Neural cell (in vitro differentiated cells): ENCODE data around the gene SDC3. TPM values are rescaled to one million over a fixed set of nuclear protein-coding genes. Genes with fewer than 3 reads are reported as not detected.

Source experiments
- H2AFZ ChIP-seq: fragments of 200-600, 300-800 bp; sonication (generic), shearing (Covaris generic); 2 replicates; pipeline ENCODE4 v1.6.0; 2014; ENCODE audit warnings: low read depth, mild to moderate bottlenecking, antibody characterized with exemption, low read length, moderate library complexity
- H3F3A ChIP-seq: fragments of 200-600 bp; shearing (Covaris generic); 2 replicates; pipeline ENCODE4 v1.6.1; 2016; ENCODE audit warnings: mild to moderate bottlenecking, moderate library complexity, mixed read lengths, antibody characterized with exemption, low read length; ENCODE audit not compliant: insufficient read depth, poor library complexity, severe bottlenecking
- H3K27ac ChIP-seq: fragments of 200-600, 300-800 bp; sonication (generic), shearing (Covaris generic); 2 replicates; pipeline ENCODE4 v1.5.1; 2014; ENCODE audit warnings: mild to moderate bottlenecking, low read length, moderate library complexity
- H3K27me3 ChIP-seq: fragments of 300-800, 200-600 bp; sonication (generic), shearing (Covaris generic); 2 replicates; pipeline ENCODE4 v1.6.0; 2014; ENCODE audit warnings: mild to moderate bottlenecking, low read depth, low read length, moderate library complexity; ENCODE audit not compliant: insufficient read depth
- H3K36me3 ChIP-seq: fragments of 300-800, 200-600 bp; sonication (generic), shearing (Covaris generic); 2 replicates; pipeline ENCODE4 v1.5.1; 2014; ENCODE audit warnings: mild to moderate bottlenecking, antibody characterized with exemption, low read length, moderate library complexity; ENCODE audit not compliant: insufficient read depth
- H3K4me2 ChIP-seq: fragments of 300-800, 200-600 bp; sonication (generic), shearing (Covaris generic); 2 replicates; pipeline ENCODE4 v1.6.0; 2014; ENCODE audit warnings: mild to moderate bottlenecking, low read length
- H3K4me3 ChIP-seq: fragments of 300-800, 200-600 bp; sonication (generic), shearing (Covaris generic); 2 replicates; pipeline ENCODE4 v1.5.1; 2014; ENCODE audit warnings: mild to moderate bottlenecking, low read length, moderate library complexity
- H3K79me2 ChIP-seq: fragments of 200-600 bp; shearing (Covaris generic); replicated peaks from 2 replicates; pipeline ENCODE4 v1.6.0; 2014; ENCODE audit warnings: mild to moderate bottlenecking, low read length, moderate library complexity; ENCODE audit not compliant: insufficient read depth
- H3K9ac ChIP-seq: fragments of 300-800, 200-600 bp; sonication (generic), shearing (Covaris generic); 2 replicates; pipeline ENCODE4 v1.6.1; 2016; ENCODE audit warnings: mild to moderate bottlenecking, low read length, mixed read lengths
- H3K9me2 ChIP-seq: fragments of 200-600 bp; shearing (Covaris generic); 2 replicates; pipeline ENCODE4 v1.6.1; 2016; ENCODE audit warnings: mild to moderate bottlenecking, low read length, mixed read lengths; ENCODE audit not compliant: insufficient read depth
- H3K9me3 ChIP-seq: fragments of 200-600, 300-800 bp; sonication (generic), shearing (Covaris generic); 2 replicates; pipeline ENCODE4 v1.6.1; 2016; ENCODE audit warnings: mild to moderate bottlenecking, mixed run types, low read length, moderate library complexity, mixed read lengths
- H4K20me1 ChIP-seq: fragments of 200-600 bp; shearing (Covaris generic); 2 replicates; pipeline ENCODE4 v1.6.1; 2016; ENCODE audit warnings: mild to moderate bottlenecking, mixed run types; ENCODE audit not compliant: insufficient read depth
- CTCF ChIP-seq: fragments of 450-650 bp; IDR thresholded peaks from 2 replicates; pipeline ENCODE4 v1.5.1; 2014; ENCODE audit warnings: antibody characterized with exemption, mild to moderate bottlenecking, moderate library complexity; ENCODE audit not compliant: poor library complexity, severe bottlenecking
- EP300 ChIP-seq: fragments of 450-650 bp; conservative IDR thresholded peaks from 2 replicates; pipeline ENCODE4 v1.6.1; 2014; ENCODE audit warnings: antibody characterized with exemption, mild to moderate bottlenecking, moderate library complexity; ENCODE audit not compliant: poor library complexity, severe bottlenecking
- EZH2 ChIP-seq: fragments of 200-600, 300-800 bp; shearing (Covaris generic), sonication (generic); IDR thresholded peaks from 2 replicates; pipeline ENCODE4 v1.6.1; 2014; ENCODE audit warnings: antibody characterized with exemption, low read length, borderline replicate concordance, mild to moderate bottlenecking; ENCODE audit not compliant: insufficient read depth, poor library complexity, severe bottlenecking
- MXI1 ChIP-seq: fragments of 450-650 bp; conservative IDR thresholded peaks from 2 replicates; pipeline ENCODE4 v1.6.1; 2014; ENCODE audit warnings: antibody characterized with exemption, mild to moderate bottlenecking; ENCODE audit not compliant: poor library complexity, severe bottlenecking
- POLR2AphosphoS5 ChIP-seq: IDR thresholded peaks from 2 replicates; pipeline ENCODE4 v1.6.1; 2012
- RAD21 ChIP-seq: fragments of 450-650 bp; conservative IDR thresholded peaks from 2 replicates; pipeline ENCODE4 v1.6.1; 2014; ENCODE audit warnings: antibody characterized with exemption, mild to moderate bottlenecking, moderate library complexity
- REST ChIP-seq: IDR thresholded peaks from 2 replicates; pipeline ENCODE4 v1.6.1; 2012; ENCODE audit warnings: borderline replicate concordance
- SMC3 ChIP-seq: fragments of 450-650 bp; conservative IDR thresholded peaks from 2 replicates; pipeline ENCODE4 v1.6.1; 2014; ENCODE audit warnings: antibody characterized with exemption, mild to moderate bottlenecking, moderate library complexity; ENCODE audit not compliant: poor library complexity
- TAF1 ChIP-seq: IDR thresholded peaks from 2 replicates; pipeline ENCODE4 v1.6.1; 2012; ENCODE audit warnings: low read depth
- polyA plus RNA-seq: library from polyadenylated mRNA; depleted of rRNA; stranded (reverse); fragments of >200 nt; gene quantifications from 2 replicates; pipeline ENCODE4 v1.2.3, GENCODE V29; 2014

SDC3 gene
- polyA plus RNA-seq, 1 donor from 2014 or later, result 55.2 TPM

GRCh38 chr1:30905916-30906620, 2.5 kb downstream of the SDC3 start:
- H4K20me1 ChIP-seq, result peaks cover 26% of the 10 kb centered on the region
- no peaks in the 10 kb centered on the region for H3K9me3 ChIP-seq
- H3K4me3 ChIP-seq, result peak overlapping the region; percentile 98
- H3K9me2 ChIP-seq, result no peaks in the 10 kb centered on the region
- peaks cover 4% of the 10 kb centered on the region for H3F3A ChIP-seq
- H3K27ac ChIP-seq, result no peak overlapping the region
- no peak overlapping the region for H2AFZ ChIP-seq
- no peaks in the 10 kb centered on the region for H3K36me3 ChIP-seq
- peaks cover 75% of the 10 kb centered on the region for H3K79me2 ChIP-seq
- no peaks in the 10 kb centered on the region for H3K27me3 ChIP-seq
- peak overlapping the region; percentile 92 for H3K4me2 ChIP-seq
- TF ChIP-seq CTCF, result no peak
- TF ChIP-seq POLR2AphosphoS5, result no peak
- no peak for TF ChIP-seq EZH2
- no peak for TF ChIP-seq SMC3
- TF ChIP-seq TAF1, result no peak
- TF ChIP-seq EP300, result no peak
- TF ChIP-seq REST, result no peak
- TF ChIP-seq MXI1, result no peak
- TF ChIP-seq RAD21, result no peak
- peak overlapping the region; percentile 94 for H3K9ac ChIP-seq

GRCh38 chr1:30905403-30905802, 3.2 kb downstream of the SDC3 start:
- TF ChIP-seq EP300 (no peak), POLR2AphosphoS5 (no peak), RAD21 (no peak), CTCF (no peak), REST (no peak), MXI1 (no peak), TAF1 (no peak), SMC3 (no peak), EZH2 (no peak)
- peak overlapping the region; percentile 92 for H3K4me2 ChIP-seq

More at GRCh38 chr1:30905403-30905802, 3.2 kb downstream of the SDC3 start:
- H3K27ac ChIP-seq, result no peak overlapping the region
- H2AFZ ChIP-seq, result no peak overlapping the region
- H3K9me2 ChIP-seq, result no peaks in the 10 kb centered on the region
- H3K9ac ChIP-seq, result no peak overlapping the region
- no peaks in the 10 kb centered on the region for H3K9me3 ChIP-seq
- H3K4me3 ChIP-seq, result peak overlapping the region; percentile 98
- H3K36me3 ChIP-seq, result no peaks in the 10 kb centered on the region
- H3K79me2 ChIP-seq, result peaks cover 75% of the 10 kb centered on the region
- peaks cover 7% of the 10 kb centered on the region for H3F3A ChIP-seq
- peaks cover 29% of the 10 kb centered on the region for H4K20me1 ChIP-seq
- H3K27me3 ChIP-seq, result no peaks in the 10 kb centered on the region
